ENCODE measurements around the gene IGFLR1. TPM values are rescaled to one million over a fixed set of nuclear protein-coding genes. Genes with fewer than 3 reads are reported as not detected.

Gene IGFLR1
- total and polyA plus RNA-seq, 2 donors (not counting 3 experiments of a cell fraction or from before 2014, with no cell fraction given) = 2.6 to 7.6 TPM

- intact Hi-C loops (cut with micrococcal nuclease) (no loop called here), dilution Hi-C loops (cut with MboI; ENCODE audit: extremely low pct_ligation_motif_present, low sequenced_read_pairs) (no loop called here)
- Histone ChIP-seq H3K27ac (ENCODE audit: insufficient read depth, low read depth, low read length) (no peak overlapping the region), H3K4me3 (replicated peaks in 1 of 3; ENCODE audit: insufficient read depth in 1 of 3, low read depth in 1 of 3, low read length in 3 of 3) (no peak overlapping the region), H4K20me1 (replicated peaks; ENCODE audit: control insufficient read depth, extremely low read depth, insufficient read depth, low read length) (no peaks in the 10 kb centered on the region), H3K9me1 (replicated peaks; ENCODE audit: control insufficient read depth, extremely low read depth, insufficient read depth, low read length) (no peaks in the 10 kb centered on the region), H3K36me3 (ENCODE audit: control insufficient read depth in 2 of 2, extremely low read depth in 1 of 2, insufficient read depth in 2 of 2, low read length in 2 of 2) (peaks cover 17 to 45% of the 10 kb centered on the region in 2 experiments), H3K4me2 (ENCODE audit: insufficient read depth, low read length) (no peak overlapping the region), H3K9ac (replicated peaks; ENCODE audit: extremely low read depth, insufficient read depth, low read length) (no peak overlapping the region), H3K9me3 (replicated peaks; ENCODE audit: control insufficient read depth, insufficient read depth, low read length) (no peaks in the 10 kb centered on the region), H3K79me2 (ENCODE audit: control insufficient read depth, insufficient read depth, low read length) (peaks cover 30% of the 10 kb centered on the region), H2AFZ (ENCODE audit: low read depth, low read length) (no peak overlapping the region), H3K27me3 (ENCODE audit: control insufficient read depth in 2 of 2, insufficient read depth in 2 of 2, low read length in 2 of 2) (no peaks in the 10 kb centered on the region), H3K4me1 (ENCODE audit: control insufficient read depth, extremely low read depth, insufficient read depth, low read length) (peaks cover 17% of the 10 kb centered on the region)
- TF ChIP-seq MYC (IDR thresholded peaks at IDR 0.05; ENCODE audit: low read depth, low read length) = no peak
- TF ChIP-seq FOS (IDR thresholded peaks at IDR 0.05; ENCODE audit: borderline replicate concordance, insufficient read depth, low read length) = no peak
- no peak for TF ChIP-seq POLR2A (IDR thresholded peaks at IDR 0.05; ENCODE audit: low read depth, low read length)
- no peak for TF ChIP-seq JUN (IDR thresholded peaks at IDR 0.05; ENCODE audit: borderline replicate concordance, insufficient read depth, insufficient read length, low read depth)
- TF ChIP-seq GATA2 (IDR thresholded peaks at IDR 0.05; ENCODE audit: insufficient read depth, insufficient read length, low read depth, low read length) = no peak
- TF ChIP-seq CTCF (IDR thresholded peaks at IDR 0.05; ENCODE audit: extremely low read depth in 1 of 2, insufficient read depth in 1 of 2, low read depth in 1 of 2, low read length in 2 of 2) = no peak
- no peak for TF ChIP-seq POLR2AphosphoS5 (IDR thresholded peaks at IDR 0.05; ENCODE audit: insufficient read depth, low read depth, low read length)
- TF ChIP-seq MAX (IDR thresholded peaks at IDR 0.05; ENCODE audit: insufficient read depth, insufficient read length) = no peak
- TF ChIP-seq EZH2 (IDR thresholded peaks at IDR 0.05; ENCODE audit: borderline replicate concordance, low read depth, low read length, severe bottlenecking) = no peak
- no TSS peak for BruUV-seq (replicated peaks)
- ChIA-PET POLR2A (no interaction called here), CTCF (no interaction called here)
- DNase-seq (ENCODE audit: low read depth, low spot score) = no peak
- no peak for FAIRE-seq
Measured at GRCh38 chr19:35720648-35721047, 21.6 kb downstream of the IGFLR1 start.
